ENCODE data around the gene RBBP8NL. TPM values are rescaled to one million over a fixed set of nuclear protein-coding genes. Genes with fewer than 3 reads are reported as not detected.

RBBP8NL gene
- total RNA-seq, 1 experiment from 2014 or later = 0.28 TPM

DNA sequence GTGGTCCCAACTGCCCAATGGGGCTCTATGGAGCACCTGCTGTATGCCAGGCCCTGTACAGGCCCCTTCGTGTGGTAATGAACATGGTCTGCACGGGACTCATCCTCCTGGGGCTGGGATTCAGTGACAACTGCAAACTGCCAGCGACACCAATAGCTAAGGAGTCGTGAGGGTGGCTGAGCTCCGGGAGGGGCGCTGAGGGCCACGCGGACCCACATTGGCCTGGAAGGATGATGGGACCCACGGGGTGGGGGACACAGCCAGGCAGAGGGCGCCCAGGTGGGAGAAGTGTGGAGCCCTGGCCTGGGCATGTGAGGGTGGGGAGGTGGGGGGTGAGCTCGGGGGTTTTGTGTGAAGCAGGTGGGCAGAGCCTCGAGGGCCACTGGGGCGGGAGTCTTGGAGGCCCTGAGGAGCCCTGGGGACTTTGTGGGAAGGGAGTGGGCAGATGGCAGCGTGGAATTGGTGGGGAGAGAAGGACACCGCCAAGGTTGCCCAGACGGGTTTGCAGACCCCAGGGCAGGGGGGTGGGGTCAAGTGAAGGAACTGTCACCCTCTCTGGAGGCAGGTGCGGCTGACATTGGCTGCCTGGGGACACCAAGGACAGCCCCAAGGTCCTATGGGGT lies 26.0 kb upstream of the RBBP8NL start:
- H3K27me3 Mint-ChIP-seq (ENCODE audit: low read depth) = peaks cover 8% of the 10 kb centered on the region
- H3K79me2 ChIP-seq (ENCODE audit: insufficient read depth, low read length) = no peaks in the 10 kb centered on the region
- no peak overlapping the region for H3K18ac ChIP-seq (ENCODE audit: insufficient read length, low read depth, low read length)
- H3K56ac ChIP-seq (ENCODE audit: insufficient read length, low read depth, low read length) = no peak overlapping the region
- H3K79me1 ChIP-seq (ENCODE audit: insufficient read depth, low read depth, low read length, poor library complexity, severe bottlenecking) = no peaks in the 10 kb centered on the region
- DNase-seq = no peak
- WGBS (ENCODE audit: extremely low coverage, insufficient read length, low lambda C conversion rate) = no CpG with 5 or more reads among the region's 17 CpGs
- no peak overlapping the region for H2AK5ac ChIP-seq (ENCODE audit: insufficient read length, low read length)
- H3K27me3 ChIP-seq (ENCODE audit: insufficient read depth, low read length) = no peaks in the 10 kb centered on the region
- no peaks in the 10 kb centered on the region for H3K9me3 Mint-ChIP-seq
- H3K4me3 Mint-ChIP-seq = no peak overlapping the region
- H4K5ac ChIP-seq (ENCODE audit: insufficient read length, low read depth, low read length) = no peak overlapping the region
- H3K9ac ChIP-seq (ENCODE audit: extremely low read depth, insufficient read length, low read length) = no peak overlapping the region
- H3K23ac ChIP-seq (ENCODE audit: insufficient read length, low read depth, low read length) = no peak overlapping the region
- no peak overlapping the region for H3K4ac ChIP-seq (ENCODE audit: low read depth, low read length)
- no peak overlapping the region for H3K14ac ChIP-seq (ENCODE audit: insufficient read depth, low read length)
- no peak overlapping the region for H2AFZ ChIP-seq (ENCODE audit: low read length)
- H3K9me3 ChIP-seq (ENCODE audit: control insufficient read depth, low read depth, low read length) = no peaks in the 10 kb centered on the region
- no peak overlapping the region for H3K4me2 ChIP-seq (ENCODE audit: insufficient read depth, insufficient read length, low read length)
- no peaks in the 10 kb centered on the region for H3K36me3 Mint-ChIP-seq (ENCODE audit: insufficient read depth in 1 of 3, low read depth in 3 of 3)
- H3T11ph ChIP-seq (ENCODE audit: low read length) = no peak overlapping the region
- H2BK12ac ChIP-seq (ENCODE audit: insufficient read length, low read depth, low read length) = no peak overlapping the region
- H4K8ac ChIP-seq (replicated peaks; ENCODE audit: insufficient read length, low read depth, low read length) = no peak overlapping the region
- H4K91ac ChIP-seq (ENCODE audit: insufficient read length, low read depth, low read length) = no peak overlapping the region
- H3K27ac ChIP-seq (ENCODE audit: insufficient read length, low read depth, low read length) = no peak overlapping the region
- H3K4me1 Mint-ChIP-seq = peaks cover 2 to 16% of the 10 kb centered on the region in 2 experiments; a peak in 3 of 4 replicates
- H3K27ac Mint-ChIP-seq = no peak overlapping the region
- no peak overlapping the region for H2BK5ac ChIP-seq (ENCODE audit: insufficient read length, low read length)
- H3K4me1 ChIP-seq (ENCODE audit: insufficient read depth, low read length) = no peaks in the 10 kb centered on the region
- H3K23me2 ChIP-seq (ENCODE audit: insufficient read length, low read depth, low read length, poor library complexity, severe bottlenecking) = no peaks in the 10 kb centered on the region
- TF ChIP-seq, protein P1, sequence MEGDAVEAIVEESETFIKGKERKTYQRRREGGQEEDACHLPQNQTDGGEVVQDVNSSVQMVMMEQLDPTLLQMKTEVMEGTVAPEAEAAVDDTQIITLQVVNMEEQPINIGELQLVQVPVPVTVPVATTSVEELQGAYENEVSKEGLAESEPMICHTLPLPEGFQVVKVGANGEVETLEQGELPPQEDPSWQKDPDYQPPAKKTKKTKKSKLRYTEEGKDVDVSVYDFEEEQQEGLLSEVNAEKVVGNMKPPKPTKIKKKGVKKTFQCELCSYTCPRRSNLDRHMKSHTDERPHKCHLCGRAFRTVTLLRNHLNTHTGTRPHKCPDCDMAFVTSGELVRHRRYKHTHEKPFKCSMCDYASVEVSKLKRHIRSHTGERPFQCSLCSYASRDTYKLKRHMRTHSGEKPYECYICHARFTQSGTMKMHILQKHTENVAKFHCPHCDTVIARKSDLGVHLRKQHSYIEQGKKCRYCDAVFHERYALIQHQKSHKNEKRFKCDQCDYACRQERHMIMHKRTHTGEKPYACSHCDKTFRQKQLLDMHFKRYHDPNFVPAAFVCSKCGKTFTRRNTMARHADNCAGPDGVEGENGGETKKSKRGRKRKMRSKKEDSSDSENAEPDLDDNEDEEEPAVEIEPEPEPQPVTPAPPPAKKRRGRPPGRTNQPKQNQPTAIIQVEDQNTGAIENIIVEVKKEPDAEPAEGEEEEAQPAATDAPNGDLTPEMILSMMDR (conservative IDR thresholded peaks at IDR 0.05) = no peak
- H2BK120ac ChIP-seq (ENCODE audit: low read depth, low read length, poor library complexity, severe bottlenecking) = no peak overlapping the region
- H4K20me1 ChIP-seq (ENCODE audit: control insufficient read depth, insufficient read depth, insufficient read length) = no peaks in the 10 kb centered on the region
- H2BK20ac ChIP-seq (ENCODE audit: low read depth, low read length, poor library complexity, severe bottlenecking) = no peak overlapping the region
- H2BK15ac ChIP-seq (ENCODE audit: low read depth, low read length) = no peak overlapping the region

All from H9 (cell line).